ENCODE data around the gene DCDC2. TPM values are rescaled to one million over a fixed set of nuclear protein-coding genes. Genes with fewer than 3 reads are reported as not detected.
A peak's percentile ranks its signal among the peaks of the same experiment; 100 is the strongest.

The DCDC2 gene
- total and polyA plus RNA-seq, 4 donors = 0.13 TPM; not detected in 3

DNA sequence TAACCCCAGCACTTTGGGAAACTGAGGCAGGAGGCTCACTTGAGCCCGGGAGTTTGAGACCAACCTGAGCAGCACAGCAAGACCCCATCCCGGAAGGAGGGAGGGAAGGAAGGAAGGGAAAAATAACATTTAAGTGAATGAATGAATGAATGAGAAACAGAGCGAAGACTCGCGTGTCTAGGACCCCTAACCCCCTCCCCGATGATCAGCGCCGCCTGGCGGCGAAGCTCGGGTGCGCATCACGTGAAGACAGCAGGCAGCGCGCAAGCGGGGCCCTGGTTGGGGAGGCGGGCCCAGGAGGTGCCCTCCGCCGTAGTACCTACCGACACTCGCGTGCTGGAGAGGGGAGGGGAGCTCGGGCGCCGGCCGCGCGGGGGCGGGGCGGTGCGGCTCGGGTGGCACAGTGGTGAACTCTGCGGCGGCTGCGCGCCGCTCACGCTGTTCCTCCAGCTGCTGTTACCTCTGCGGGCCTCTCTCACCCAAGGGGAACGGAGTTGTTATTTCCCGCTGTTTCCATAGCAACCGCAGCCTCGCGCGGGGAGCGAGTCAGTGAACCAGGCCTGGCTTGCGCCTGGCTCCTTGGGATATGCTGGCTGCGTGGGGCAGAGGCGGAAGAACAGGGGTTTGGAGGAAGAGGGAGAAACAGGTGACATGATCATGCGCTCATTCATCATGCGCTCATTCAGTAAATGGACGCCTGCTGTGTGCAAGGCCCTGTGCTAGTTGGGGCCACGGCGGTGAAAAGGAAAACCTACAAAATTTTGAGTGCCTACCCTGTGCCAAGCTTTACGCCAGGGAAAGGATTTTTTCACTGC, 2.0 kb upstream of the DCDC2 start:
- no peaks in the 10 kb centered on the region for H3K27me3 ChIP-seq (ENCODE audit: control insufficient read depth in 1 of 2, insufficient read depth in 2 of 2, low read length in 1 of 2)
- H3K9me3 ChIP-seq (ENCODE audit: control insufficient read depth, low read length) = no peaks in the 10 kb centered on the region
- H3K4me3 ChIP-seq (ENCODE audit: low read length in 2 of 2) = peak overlapping the region in 1 of 2 donors; percentile 11
- peak; percentile 89 for ATAC-seq (ENCODE audit: low FRiP score)
- H3K27ac ChIP-seq (ENCODE audit: low read depth in 1 of 2, low read length in 2 of 2) = no peak overlapping the region
- intact Hi-C loops (cut with DNase I) = no loop called here
- WGBS, 2 donors = 3% methylated on average over 50 to 55 of the region's 55 CpGs
- no peaks in the 10 kb centered on the region for H3K36me3 ChIP-seq (ENCODE audit: control insufficient read depth in 1 of 2, insufficient read depth in 2 of 2, low read length in 1 of 2)
- H3K4me1 ChIP-seq (ENCODE audit: control insufficient read depth in 1 of 2, insufficient read depth in 2 of 2, low read length in 2 of 2) = no peaks in the 10 kb centered on the region
- peak; percentile 81 to 89 for DNase-seq

DNA sequence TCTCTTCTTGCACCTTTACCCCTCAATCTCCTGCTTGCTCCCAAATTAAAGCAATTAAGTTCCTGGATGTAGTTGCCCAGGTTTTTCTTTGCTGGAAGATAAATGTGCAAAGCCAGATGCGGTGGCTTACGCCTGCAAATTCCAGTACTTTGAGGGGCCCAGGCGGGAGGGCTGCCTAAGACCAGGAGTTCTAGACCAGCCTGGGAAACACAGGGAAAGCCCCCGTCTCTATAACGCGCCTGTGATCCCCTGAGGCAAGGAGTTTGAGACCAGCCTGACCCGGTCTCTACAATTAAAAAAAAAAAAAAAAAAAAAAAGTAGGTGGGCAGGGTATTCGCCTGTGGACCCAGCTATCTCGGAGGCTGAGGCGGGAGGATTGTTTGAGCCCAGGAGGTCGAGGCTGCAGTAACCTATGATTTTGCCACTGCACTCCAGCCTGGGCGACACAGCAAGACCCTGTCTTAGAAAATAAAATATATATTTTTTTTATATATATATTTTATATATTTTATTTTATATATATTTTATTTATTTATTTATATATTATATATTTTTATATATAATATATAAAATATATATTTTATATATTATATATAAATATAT, 461 bp upstream of the DCDC2 start:
- 43 to 48% methylated on average over 12 of the region's 12 CpGs for WGBS, 2 donors
- Histone ChIP-seq H3K36me3 (ENCODE audit: control insufficient read depth in 1 of 2, insufficient read depth in 2 of 2, low read length in 1 of 2) (no peaks in the 10 kb centered on the region), H3K4me1 (ENCODE audit: control insufficient read depth in 1 of 2, insufficient read depth in 2 of 2, low read length in 2 of 2) (no peaks in the 10 kb centered on the region), H3K9me3 (ENCODE audit: control insufficient read depth, low read length) (no peaks in the 10 kb centered on the region), H3K27ac (ENCODE audit: low read depth in 1 of 2, low read length in 2 of 2) (no peak overlapping the region), H3K4me3 (ENCODE audit: low read length in 2 of 2) (no peak overlapping the region), H3K27me3 (ENCODE audit: control insufficient read depth in 1 of 2, insufficient read depth in 2 of 2, low read length in 1 of 2) (no peaks in the 10 kb centered on the region)
- intact Hi-C loops (cut with DNase I) = no loop called here
- ATAC-seq (ENCODE audit: low FRiP score) (no peak), DNase-seq (no peak)

DNA sequence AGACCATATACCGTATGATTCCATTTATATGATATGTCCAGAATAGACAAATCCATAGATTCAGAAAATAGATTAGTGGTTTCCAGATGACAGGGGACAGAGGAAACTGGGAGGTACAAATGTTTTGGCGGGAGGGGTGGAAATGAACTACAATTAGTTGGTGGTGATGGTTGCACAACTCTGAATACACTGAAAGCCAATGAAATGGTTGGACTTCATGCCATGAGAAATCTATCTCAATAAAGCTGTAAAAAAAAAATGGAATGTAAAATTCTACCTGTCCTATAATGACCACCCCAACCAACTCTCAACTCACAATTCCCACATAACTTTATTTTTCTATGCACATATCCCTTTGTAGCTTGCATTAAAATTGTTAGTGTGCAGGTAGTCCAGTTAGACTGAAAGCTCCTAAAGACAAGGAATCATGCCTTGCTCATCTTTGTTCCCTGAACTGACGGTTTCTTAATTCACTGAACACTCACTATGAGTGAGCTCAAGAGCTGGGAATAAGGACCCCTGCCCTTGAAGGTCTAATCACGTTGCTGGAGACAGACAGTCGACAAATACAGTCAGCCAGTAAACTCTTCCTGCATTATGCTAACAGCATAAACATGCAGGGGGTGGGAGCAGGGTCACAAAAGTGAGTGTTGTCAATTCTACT, 1.4 kb downstream of the DCDC2 start:
- ATAC-seq (ENCODE audit: low FRiP score) (no peak), DNase-seq (no peak)
- no peaks in the 10 kb centered on the region for H3K27me3 ChIP-seq (ENCODE audit: control insufficient read depth in 1 of 2, insufficient read depth in 2 of 2, low read length in 1 of 2)
- intact Hi-C loops (cut with DNase I) = no loop called here
- H3K36me3 ChIP-seq (ENCODE audit: control insufficient read depth in 1 of 2, insufficient read depth in 2 of 2, low read length in 1 of 2) = no peaks in the 10 kb centered on the region
- no peak overlapping the region for H3K27ac ChIP-seq (ENCODE audit: low read depth in 1 of 2, low read length in 2 of 2)
- no peak overlapping the region for H3K4me3 ChIP-seq (ENCODE audit: low read length in 2 of 2)
- WGBS, 2 donors = 59 to 63% methylated on average over 5 of the region's 5 CpGs
- no peaks in the 10 kb centered on the region for H3K9me3 ChIP-seq (ENCODE audit: control insufficient read depth, low read length)
- no peaks in the 10 kb centered on the region for H3K4me1 ChIP-seq (ENCODE audit: control insufficient read depth in 1 of 2, insufficient read depth in 2 of 2, low read length in 2 of 2)

DNA sequence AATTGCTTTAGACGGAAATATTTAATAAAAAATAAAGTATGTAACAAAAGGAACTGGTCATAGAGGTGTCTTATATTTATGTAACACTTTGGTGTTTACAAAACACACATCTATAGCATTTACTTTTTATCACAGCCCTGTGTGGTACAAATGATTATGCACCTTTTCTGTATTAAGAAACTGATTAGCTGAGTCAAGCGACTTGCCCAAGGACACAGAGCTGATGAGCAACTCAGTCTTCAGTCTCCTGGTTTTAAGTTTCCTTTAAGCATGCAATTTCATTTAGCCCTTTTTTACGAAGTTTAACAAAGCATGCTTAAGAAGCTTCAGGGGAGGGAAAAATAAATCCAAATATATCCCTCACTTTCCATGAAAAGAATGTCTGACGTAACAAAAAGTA, 2.5 kb downstream of the DCDC2 start:
- no peaks in the 10 kb centered on the region for H3K36me3 ChIP-seq (ENCODE audit: control insufficient read depth in 1 of 2, insufficient read depth in 2 of 2, low read length in 1 of 2)
- H3K27ac ChIP-seq (ENCODE audit: low read depth in 1 of 2, low read length in 2 of 2) = no peak overlapping the region
- H3K27me3 ChIP-seq (ENCODE audit: control insufficient read depth in 1 of 2, insufficient read depth in 2 of 2, low read length in 1 of 2) = no peaks in the 10 kb centered on the region
- no peaks in the 10 kb centered on the region for H3K4me1 ChIP-seq (ENCODE audit: control insufficient read depth in 1 of 2, insufficient read depth in 2 of 2, low read length in 2 of 2)
- intact Hi-C loops (cut with DNase I) = no loop called here
- 34 to 43% methylated on average over 4 of the region's 4 CpGs for WGBS, 2 donors
- DNase-seq (no peak), ATAC-seq (ENCODE audit: low FRiP score) (no peak)
- H3K4me3 ChIP-seq (ENCODE audit: low read length in 2 of 2) = no peak overlapping the region
- no peaks in the 10 kb centered on the region for H3K9me3 ChIP-seq (ENCODE audit: control insufficient read depth, low read length)

DNA sequence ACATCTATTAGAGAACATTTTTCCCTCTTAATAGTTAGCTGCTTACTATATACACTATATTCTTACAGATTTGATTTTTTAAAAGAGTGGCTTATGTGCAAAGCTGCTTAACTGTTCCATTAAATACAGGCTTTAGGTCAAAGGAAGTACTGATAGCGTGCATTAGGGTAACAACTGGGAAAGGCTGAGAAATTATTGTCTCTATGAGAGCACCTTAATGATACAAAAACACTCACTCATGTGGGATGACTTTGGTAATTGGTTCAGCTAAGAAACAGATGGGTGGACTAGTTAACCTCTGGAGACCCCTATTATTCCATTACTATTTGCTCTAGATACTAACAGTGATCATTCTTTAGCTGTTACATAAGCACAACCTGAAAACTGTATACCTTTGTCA, 4.0 kb downstream of the DCDC2 start:
- H3K36me3 ChIP-seq (ENCODE audit: control insufficient read depth in 1 of 2, insufficient read depth in 2 of 2, low read length in 1 of 2) = no peaks in the 10 kb centered on the region
- no peak overlapping the region for H3K27ac ChIP-seq (ENCODE audit: low read depth in 1 of 2, low read length in 2 of 2)
- no peaks in the 10 kb centered on the region for H3K4me1 ChIP-seq (ENCODE audit: control insufficient read depth in 1 of 2, insufficient read depth in 2 of 2, low read length in 2 of 2)
- ATAC-seq (ENCODE audit: low FRiP score) (no peak), DNase-seq (no peak)
- WGBS, 2 donors = 76 to 86% methylated on average over 1 of the region's 1 CpG
- intact Hi-C loops (cut with DNase I) = no loop called here
- no peaks in the 10 kb centered on the region for H3K27me3 ChIP-seq (ENCODE audit: control insufficient read depth in 1 of 2, insufficient read depth in 2 of 2, low read length in 1 of 2)
- H3K9me3 ChIP-seq (ENCODE audit: control insufficient read depth, low read length) = no peaks in the 10 kb centered on the region
- no peak overlapping the region for H3K4me3 ChIP-seq (ENCODE audit: low read length in 2 of 2)

DNA sequence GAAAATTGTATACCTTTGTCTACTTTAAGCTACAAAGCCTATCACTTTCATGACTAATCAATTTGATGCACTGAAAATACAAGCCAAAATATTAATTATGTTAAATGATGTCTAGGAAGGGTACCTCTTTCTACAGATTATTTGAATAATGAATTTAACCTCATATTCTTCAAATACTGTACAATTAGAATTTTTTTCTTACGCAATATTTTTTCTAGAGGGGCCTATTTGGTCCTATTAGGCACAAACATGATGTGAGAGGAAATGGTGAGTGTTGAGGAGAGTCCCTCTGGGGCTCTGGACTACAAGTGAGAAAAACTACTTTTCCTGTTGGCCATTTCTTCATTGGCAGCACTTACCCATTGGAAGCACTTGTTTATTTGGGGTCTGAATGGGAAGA, 5.4 kb downstream of the DCDC2 start:
- no peak overlapping the region for H3K27ac ChIP-seq (ENCODE audit: low read depth in 1 of 2, low read length in 2 of 2)
- intact Hi-C loops (cut with DNase I) = no loop called here
- DNase-seq (no peak), ATAC-seq (ENCODE audit: low FRiP score) (no peak)
- no peaks in the 10 kb centered on the region for H3K36me3 ChIP-seq (ENCODE audit: control insufficient read depth in 1 of 2, insufficient read depth in 2 of 2, low read length in 1 of 2)
- no peaks in the 10 kb centered on the region for H3K4me1 ChIP-seq (ENCODE audit: control insufficient read depth in 1 of 2, insufficient read depth in 2 of 2, low read length in 2 of 2)
- no peak overlapping the region for H3K4me3 ChIP-seq (ENCODE audit: low read length in 2 of 2)
- no peaks in the 10 kb centered on the region for H3K27me3 ChIP-seq (ENCODE audit: control insufficient read depth in 1 of 2, insufficient read depth in 2 of 2, low read length in 1 of 2)
- WGBS, 2 donors = 95 to 96% methylated on average over 1 of the region's 1 CpG
- H3K9me3 ChIP-seq (ENCODE audit: control insufficient read depth, low read length) = no peaks in the 10 kb centered on the region

DNA sequence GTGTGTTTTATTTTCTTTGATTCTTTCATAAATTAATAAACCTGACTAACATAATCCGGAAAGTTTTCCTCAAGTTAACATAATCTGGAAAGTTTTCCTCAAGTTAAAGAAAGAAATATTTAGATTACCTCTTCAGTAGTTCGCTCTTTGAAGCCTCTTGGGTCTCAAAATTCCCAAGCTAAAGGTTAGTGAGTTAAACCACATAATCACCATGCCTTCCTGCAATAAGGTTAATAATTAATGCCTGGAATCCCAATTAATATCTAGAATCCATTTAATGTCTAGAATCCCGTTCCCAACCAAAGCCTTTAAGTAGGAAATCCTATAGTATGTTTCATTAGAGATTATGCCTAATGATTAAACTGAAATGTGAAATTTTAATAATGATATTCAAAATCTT, 12.9 kb downstream of the DCDC2 start:
- Histone ChIP-seq H3K9me3 (ENCODE audit: control insufficient read depth, low read length) (no peaks in the 10 kb centered on the region), H3K27me3 (ENCODE audit: control insufficient read depth in 1 of 2, insufficient read depth in 2 of 2, low read length in 1 of 2) (no peaks in the 10 kb centered on the region), H3K27ac (ENCODE audit: low read depth in 1 of 2, low read length in 2 of 2) (no peak overlapping the region), H3K4me3 (ENCODE audit: low read length in 2 of 2) (no peak overlapping the region), H3K4me1 (ENCODE audit: control insufficient read depth in 1 of 2, insufficient read depth in 2 of 2, low read length in 2 of 2) (peaks cover 0 to 2% of the 10 kb centered on the region in 2 donors), H3K36me3 (ENCODE audit: control insufficient read depth in 1 of 2, insufficient read depth in 2 of 2, low read length in 1 of 2) (no peaks in the 10 kb centered on the region)
- WGBS, 2 donors = 73 to 91% methylated on average over 3 of the region's 3 CpGs
- ATAC-seq (ENCODE audit: low FRiP score) = no peak
- intact Hi-C loops (cut with DNase I) = no loop called here
- no peak for DNase-seq

DNA sequence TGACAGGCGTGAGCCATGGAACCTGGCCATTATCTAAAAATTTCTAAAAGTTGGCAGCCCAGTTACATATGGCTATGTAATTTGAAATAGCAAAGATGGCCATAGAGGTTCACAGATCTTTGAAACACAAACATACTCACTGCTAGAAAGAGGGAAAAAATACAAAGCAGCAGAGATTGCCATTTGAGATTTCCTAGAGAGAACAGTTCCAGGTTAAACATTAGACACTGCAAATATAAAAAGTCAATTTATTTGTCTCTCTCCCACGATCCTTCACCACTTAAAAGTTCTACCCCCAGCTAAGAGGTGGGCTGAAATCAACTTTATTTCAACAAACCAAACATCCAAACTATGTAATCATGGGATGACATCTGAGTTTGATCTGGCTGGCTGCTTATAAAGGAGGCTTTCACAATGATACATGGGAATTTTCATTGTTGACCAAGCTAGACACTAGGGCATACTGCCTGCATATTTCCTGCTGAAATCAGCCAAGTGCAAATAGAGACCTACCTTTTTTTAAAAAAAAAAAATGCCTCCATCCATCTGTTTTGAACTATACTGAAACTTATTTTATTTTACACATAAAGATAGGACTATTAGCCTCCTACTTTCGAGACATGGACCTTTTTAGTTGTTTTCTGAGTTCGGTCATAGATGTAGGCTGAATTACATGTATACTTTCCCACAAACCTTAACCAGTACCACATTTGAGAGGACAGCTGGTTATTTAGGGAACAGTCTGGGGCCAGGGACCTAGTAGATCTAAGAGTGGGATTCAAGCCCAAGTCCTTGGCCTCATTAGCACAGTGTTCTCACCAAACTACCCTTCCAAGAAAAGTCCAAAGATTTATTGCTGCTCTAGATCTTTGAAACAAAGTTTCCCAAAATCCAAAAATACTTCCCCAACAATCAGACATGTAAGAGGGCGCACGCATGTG, 16.6 kb downstream of the DCDC2 start:
- Histone ChIP-seq H3K27me3 (ENCODE audit: control insufficient read depth in 1 of 2, insufficient read depth in 2 of 2, low read length in 1 of 2) (peaks cover 0 to 2% of the 10 kb centered on the region in 2 donors), H3K27ac (ENCODE audit: low read depth in 1 of 2, low read length in 2 of 2) (no peak overlapping the region), H3K9me3 (ENCODE audit: control insufficient read depth, low read length) (peaks cover 1% of the 10 kb centered on the region), H3K36me3 (ENCODE audit: control insufficient read depth in 1 of 2, insufficient read depth in 2 of 2, low read length in 1 of 2) (no peaks in the 10 kb centered on the region), H3K4me3 (ENCODE audit: low read length in 2 of 2) (no peak overlapping the region), H3K4me1 (ENCODE audit: control insufficient read depth in 1 of 2, insufficient read depth in 2 of 2, low read length in 2 of 2) (peaks cover 0 to 2% of the 10 kb centered on the region in 2 donors)
- ATAC-seq (ENCODE audit: low FRiP score) (no peak), DNase-seq (no peak)
- intact Hi-C loops (cut with DNase I) = no loop called here
- 10 to 21% methylated on average over 6 of the region's 6 CpGs for WGBS, 2 donors
